Natural killer cell (primary cell): ENCODE measurements around the gene KANSL1. TPM values are rescaled to one million over a fixed set of nuclear protein-coding genes. Genes with fewer than 3 reads are reported as not detected.
A peak's percentile ranks its signal among the peaks of the same experiment; 100 is the strongest.

Experiments
- ATAC-seq, 3 donors: fragments of 150-1000 bp in 2 of 3; fragments of 200-7000 bp in 1 of 3; cut with Tn5 transposase; 1 replicate in 1 of 3; 2 replicates in 2 of 3; pipeline ENCODE4 v1.10.0; 2021; ENCODE audit warnings: mild to moderate bottlenecking in 2 of 3, moderate library complexity in 2 of 3
- DNase-seq, 2 donors: peaks; one replicate each; pipeline versions ENCODE4 v3.0.0 to v3.0.0-alpha.2; 2013 to 2021; ENCODE audit warnings: mixed read lengths in 1 of 2
- H3K27ac ChIP-seq: one replicate; pipeline ENCODE4 v1.5.1; 2013; ENCODE audit warnings: mild to moderate bottlenecking, low read length
- H3K27me3 ChIP-seq: one replicate; pipeline ENCODE4 v1.6.1; 2013; ENCODE audit warnings: low read length; ENCODE audit not compliant: control insufficient read depth, insufficient read depth
- H3K36me3 ChIP-seq: one replicate; pipeline ENCODE4 v1.6.1; 2013; ENCODE audit warnings: low read length; ENCODE audit not compliant: control insufficient read depth, insufficient read depth
- H3K4me1 ChIP-seq: one replicate; pipeline ENCODE4 v1.6.1; 2013; ENCODE audit warnings: low read length; ENCODE audit not compliant: control insufficient read depth, insufficient read depth
- H3K4me3 ChIP-seq: one replicate; pipeline ENCODE4 v1.5.1; 2013; ENCODE audit warnings: low read length
- H3K9me3 ChIP-seq: one replicate; pipeline ENCODE4 v1.6.1; 2013; ENCODE audit warnings: low read length; ENCODE audit not compliant: control insufficient read depth, insufficient read depth
- H3K27ac Mint-ChIP-seq, 2 donors: one replicate each; pipeline ENCODE4 v1.8.0; 2022; ENCODE audit warnings: mild to moderate bottlenecking in 2 of 2, mixed read lengths in 2 of 2, moderate library complexity in 1 of 2
- H3K27me3 Mint-ChIP-seq, 2 donors: one replicate each; pipeline ENCODE4 v1.8.0; 2022; ENCODE audit warnings: low read depth in 2 of 2, mixed read lengths in 2 of 2
- H3K36me3 Mint-ChIP-seq: one replicate; pipeline ENCODE4 v1.8.0; 2022; ENCODE audit warnings: mixed read lengths
- H3K4me1 Mint-ChIP-seq, 2 donors: one replicate each; pipeline ENCODE4 v1.8.0; 2022; ENCODE audit warnings: mixed read lengths in 2 of 2
- H3K4me3 Mint-ChIP-seq: one replicate; pipeline ENCODE4 v1.8.0; 2022; ENCODE audit warnings: mild to moderate bottlenecking, moderate library complexity, mixed read lengths
- H3K9me3 Mint-ChIP-seq, 2 donors: one replicate each; pipeline ENCODE4 v1.8.0; 2022; ENCODE audit warnings: mixed read lengths in 2 of 2
- WGBS: methylation state at CpG from one replicate; pipeline ENCODE4 v1.1.7; 2013; ENCODE audit warnings: missing lambda C conversion rate; ENCODE audit not compliant: insufficient coverage; 5-methylcytosine and 5-hydroxymethylcytosine counted together
- intact Hi-C: fragments of 100-400 bp; cut with micrococcal nuclease; formaldehyde crosslinking; loops from one replicate; pipeline ENCODE4 v1.14.2; 2022
- total RNA-seq, 4 donors: library from RNA; stranded (reverse); fragments of 120-200 nt in 1 of 4; gene quantifications; one replicate each; pipeline versions ENCODE4 v1.2.3 to v1.2.4, GENCODE V29; 2013 to 2022
- TF ChIP-seq, protein P1 (sequence below): fragments of 200-600 bp; IDR thresholded peaks from one replicate; pipeline ENCODE4 v1.8.0; 2022; ENCODE audit warnings: antibody characterized with exemption

The KANSL1 gene
- total RNA-seq, 3 donors from 2014 or later (not counting 1 experiment from before 2014, with no cell fraction given), result 202 to 240 (median 220) TPM

DNA sequence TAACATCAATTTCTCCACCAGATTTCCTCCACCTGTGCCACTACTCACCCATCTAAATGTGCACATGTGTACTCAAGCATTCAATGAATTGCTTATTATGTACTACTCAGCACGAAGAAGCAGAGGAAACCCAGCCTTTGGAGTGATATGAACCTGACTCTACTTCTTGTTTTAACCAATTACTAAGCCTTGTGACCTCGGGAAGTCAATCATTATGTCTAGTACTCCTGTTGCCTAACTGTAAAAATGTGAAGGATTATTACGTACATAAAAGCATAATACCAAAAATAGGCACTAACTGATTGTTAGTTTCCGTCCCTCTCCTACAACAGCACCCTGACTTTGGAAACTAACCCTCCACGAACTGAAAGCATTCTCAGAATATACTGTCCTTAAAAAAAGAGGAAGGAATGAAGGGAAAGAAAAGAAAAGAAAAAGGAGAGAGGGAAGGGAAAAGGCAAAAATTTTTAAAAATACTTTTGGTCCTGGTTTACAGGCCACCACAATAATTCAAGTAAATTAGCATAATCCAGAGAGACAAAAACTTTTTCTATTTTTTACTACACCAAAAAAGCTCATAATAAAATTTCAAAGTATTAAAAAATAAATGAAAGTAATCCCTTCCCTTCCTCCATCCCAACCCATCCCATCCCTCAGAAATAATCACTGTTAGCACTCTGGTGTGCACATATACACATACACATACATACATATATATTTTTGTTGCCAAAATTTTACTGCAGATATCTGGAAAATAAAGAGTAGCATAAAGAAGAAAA lies 53.6 kb downstream of the KANSL1 start:
- Mint-ChIP-seq H3K4me3 (peak overlapping the region; percentile 26), H3K4me1 (peaks cover 82 to 92% of the 10 kb centered on the region in 2 donors), H3K36me3 (no peaks in the 10 kb centered on the region), H3K27me3 (no peaks in the 10 kb centered on the region), H3K9me3 (no peaks in the 10 kb centered on the region), H3K27ac (peak overlapping the region; percentile 32 to 71)
- no peaks in the 10 kb centered on the region for H3K9me3 ChIP-seq
- H3K36me3 ChIP-seq, result no peaks in the 10 kb centered on the region
- intact Hi-C loops, result loop anchor here (2.0 to 5.0 kb wide), 3 partner anchors 13 to 53 kb away; partner anchors contain the start of gene KANSL1
- WGBS, result 57% methylated on average over 3 of the region's 5 CpGs
- no peak overlapping the region for H3K4me3 ChIP-seq
- DNase-seq (no peak), ATAC-seq (no peak)
- no peaks in the 10 kb centered on the region for H3K27me3 ChIP-seq
- H3K27ac ChIP-seq, result no peak overlapping the region
- TF ChIP-seq, protein P1, sequence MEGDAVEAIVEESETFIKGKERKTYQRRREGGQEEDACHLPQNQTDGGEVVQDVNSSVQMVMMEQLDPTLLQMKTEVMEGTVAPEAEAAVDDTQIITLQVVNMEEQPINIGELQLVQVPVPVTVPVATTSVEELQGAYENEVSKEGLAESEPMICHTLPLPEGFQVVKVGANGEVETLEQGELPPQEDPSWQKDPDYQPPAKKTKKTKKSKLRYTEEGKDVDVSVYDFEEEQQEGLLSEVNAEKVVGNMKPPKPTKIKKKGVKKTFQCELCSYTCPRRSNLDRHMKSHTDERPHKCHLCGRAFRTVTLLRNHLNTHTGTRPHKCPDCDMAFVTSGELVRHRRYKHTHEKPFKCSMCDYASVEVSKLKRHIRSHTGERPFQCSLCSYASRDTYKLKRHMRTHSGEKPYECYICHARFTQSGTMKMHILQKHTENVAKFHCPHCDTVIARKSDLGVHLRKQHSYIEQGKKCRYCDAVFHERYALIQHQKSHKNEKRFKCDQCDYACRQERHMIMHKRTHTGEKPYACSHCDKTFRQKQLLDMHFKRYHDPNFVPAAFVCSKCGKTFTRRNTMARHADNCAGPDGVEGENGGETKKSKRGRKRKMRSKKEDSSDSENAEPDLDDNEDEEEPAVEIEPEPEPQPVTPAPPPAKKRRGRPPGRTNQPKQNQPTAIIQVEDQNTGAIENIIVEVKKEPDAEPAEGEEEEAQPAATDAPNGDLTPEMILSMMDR, result no peak
- peaks cover 11% of the 10 kb centered on the region for H3K4me1 ChIP-seq

DNA sequence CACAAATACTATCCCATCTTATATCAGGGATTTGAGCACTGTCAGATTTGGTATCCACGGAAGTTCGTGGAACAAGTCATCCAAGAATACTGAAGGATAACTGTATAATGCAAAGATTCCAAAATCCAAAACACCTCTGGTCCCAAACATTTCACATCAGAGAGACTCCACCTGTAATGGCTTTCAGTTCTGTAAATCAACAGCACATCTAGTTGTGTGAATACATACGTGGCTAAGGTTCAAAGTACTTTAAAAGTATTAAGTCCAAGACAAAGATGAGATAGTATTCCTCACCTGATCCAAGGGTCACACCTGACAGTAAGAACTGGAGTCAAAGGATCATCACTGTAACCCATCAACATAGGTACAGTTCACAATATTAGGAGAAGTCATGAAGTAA lies 54.8 kb downstream of the KANSL1 start:
- Histone ChIP-seq H3K36me3 (no peaks in the 10 kb centered on the region), H3K9me3 (no peaks in the 10 kb centered on the region), H3K27ac (no peak overlapping the region), H3K27me3 (no peaks in the 10 kb centered on the region), H3K4me3 (no peak overlapping the region), H3K4me1 (peaks cover 19% of the 10 kb centered on the region)
- WGBS, result 86% methylated on average over 2 of the region's 3 CpGs
- Mint-ChIP-seq H3K9me3 (no peaks in the 10 kb centered on the region), H3K36me3 (no peaks in the 10 kb centered on the region), H3K4me1 (peaks cover 80 to 92% of the 10 kb centered on the region in 2 donors), H3K27ac (peak overlapping the region; percentile 32 to 55), H3K27me3 (no peaks in the 10 kb centered on the region), H3K4me3 (peak overlapping the region; percentile 21)
- intact Hi-C loops, result loop anchor here (2.0 to 5.0 kb wide), 2 partner anchors 14 to 54 kb away; partner anchors contain the start of gene KANSL1
- ATAC-seq (no peak), DNase-seq (no peak)
- TF ChIP-seq, protein P1, result no peak

DNA sequence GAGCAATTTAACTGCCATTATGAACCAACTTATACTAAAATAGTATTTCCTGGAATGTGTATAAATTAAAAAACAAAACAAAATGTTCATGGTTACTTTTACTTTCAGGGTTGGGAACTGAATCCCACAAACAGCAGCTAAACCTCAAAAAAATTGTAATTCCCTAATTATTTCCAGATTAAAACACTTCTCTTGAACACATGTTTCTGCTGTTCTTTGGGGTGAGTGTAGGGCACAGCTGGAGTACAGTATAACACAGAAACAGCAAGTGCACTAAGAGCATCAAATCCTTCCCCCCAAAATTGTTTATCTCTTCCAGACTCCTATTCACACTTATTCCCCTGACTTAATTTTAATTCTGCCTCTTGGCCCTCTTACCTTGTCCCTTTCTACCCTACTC lies 56.4 kb downstream of the KANSL1 start:
- Mint-ChIP-seq H3K4me3 (peak overlapping the region; percentile 29), H3K4me1 (peaks cover 94 to 97% of the 10 kb centered on the region in 2 donors), H3K9me3 (no peaks in the 10 kb centered on the region), H3K27ac (peak overlapping the region; percentile 32 to 55), H3K27me3 (no peaks in the 10 kb centered on the region), H3K36me3 (no peaks in the 10 kb centered on the region)
- Histone ChIP-seq H3K27me3 (no peaks in the 10 kb centered on the region), H3K9me3 (no peaks in the 10 kb centered on the region), H3K4me3 (no peak overlapping the region), H3K36me3 (peaks cover 4% of the 10 kb centered on the region), H3K4me1 (peaks cover 27% of the 10 kb centered on the region), H3K27ac (no peak overlapping the region)
- intact Hi-C loops, result loop anchor here (5.0 kb wide), 1 partner anchor 55 kb away; the partner anchor contains the start of gene KANSL1
- TF ChIP-seq, protein P1, result no peak
- DNase-seq (no peak), ATAC-seq (no peak)
